A549 (cell line): ENCODE data around the gene NNT. TPM values are rescaled to one million over a fixed set of nuclear protein-coding genes. Genes with fewer than 3 reads are reported as not detected.
"Not testable (repeated sequence)": the region's sequence is repeated elsewhere in the genome, so short reads cannot be mapped to it uniquely, and the experiment has no call there.

Experiments
- ATAC-seq, 2 experiments: fragments of 200-7000 bp in 1 of 2; fragments of >200 bp in 1 of 2; cut with Nextera tagmentation in 1 of 2; cut with Tn5 transposase in 1 of 2; 3 replicates each; pipeline versions ENCODE4 v1.8.0 to v1.9.1; 2018 to 2020; ENCODE audit warnings: mild to moderate bottlenecking in 1 of 2, moderate library complexity in 1 of 2
- CTCF ChIA-PET: fragments of 300-600 bp; sonication (Branson Sonifier 250); formaldehyde crosslinking; extraction: SDS; loops from one replicate; lab custom pipeline; 2021; ENCODE audit warnings: antibody characterized with exemption, inconsistent platforms; lab: Yijun Ruan, JAX
- POLR2A ChIA-PET: fragments of 350-600 bp; formaldehyde crosslinking; extraction: SDS; loops from one replicate; lab custom pipeline; 2021; ENCODE audit warnings: antibody characterized with exemption, inconsistent platforms; lab: Yijun Ruan, JAX
- DNase-seq, 2 experiments: peaks; one replicate each; pipeline versions ENCODE4 v3.0.0 to v3.0.0-alpha.2; 2011 to 2016; ENCODE audit warnings: low read depth in 1 of 2, low spot score in 1 of 2
- FAIRE-seq: peaks from 2 replicates; lab custom pipeline; 2011; peaks lifted over from hg19 to GRCh38; lab: Jason Lieb, UNC
- H3K27ac ChIP-seq, 2 experiments: fragments of >200 bp; sonication (Bioruptor Twin); formaldehyde crosslinking; 3 replicates each; pipeline ENCODE4 v1.5.1; 2016 to 2017
- H3K4me1 ChIP-seq: fragments of >200 bp; sonication (Bioruptor Twin); formaldehyde crosslinking; 3 replicates; pipeline ENCODE4 v1.6.1; 2016
- H3K4me2 ChIP-seq: fragments of >200 bp; sonication (Bioruptor Twin); formaldehyde crosslinking; 3 replicates; pipeline ENCODE4 v1.6.1; 2016
- H3K4me3 ChIP-seq: fragments of >200 bp; sonication (Bioruptor Twin); formaldehyde crosslinking; 3 replicates; pipeline ENCODE4 v1.5.1; 2016
- H3K9me3 ChIP-seq: fragments of >200 bp; sonication (Bioruptor Twin); formaldehyde crosslinking; 3 replicates; pipeline ENCODE4 v1.6.1; 2016
- ATOH8 ChIP-seq: fragments of 250-450 bp; sonication (Bioruptor Pico); IDR thresholded peaks from 2 replicates; pipeline ENCODE4 v1.5.0; 2020; ENCODE audit warnings: low read depth, mild to moderate bottlenecking, moderate library complexity
- BHLHE40 ChIP-seq: IDR thresholded peaks from 2 replicates; pipeline ENCODE4 v1.6.1; 2012; ENCODE audit warnings: low read depth, low read length, inconsistent platforms
- CBX8 ChIP-seq: fragments of 200-600 bp; sonication (generic); IDR thresholded peaks from 2 replicates; pipeline ENCODE4 v1.6.1; 2016
- CEBPB ChIP-seq, 2 experiments: fragments of >200 bp in 1 of 2; sonication (Bioruptor Twin) in 1 of 2; formaldehyde crosslinking in 1 of 2; IDR thresholded peaks; 2 replicates each; pipeline ENCODE4 v1.6.1; 2012 to 2016
- E2F6 ChIP-seq: IDR thresholded peaks from 2 replicates; pipeline ENCODE4 v1.6.1; 2012; ENCODE audit warnings: low read depth, borderline replicate concordance
- ELK1 ChIP-seq: fragments of 150-350 bp; IDR thresholded peaks from 2 replicates; pipeline ENCODE4 v1.6.1; 2014; ENCODE audit warnings: low read depth, mild to moderate bottlenecking, low read length
- GATA3 ChIP-seq: IDR thresholded peaks from 2 replicates; pipeline ENCODE4 v1.6.1; 2012; ENCODE audit warnings: borderline replicate concordance
- HDAC2 ChIP-seq: fragments of 200-600 bp; sonication (generic); IDR thresholded peaks from 2 replicates; pipeline ENCODE4 v1.6.1; 2016
- HES2 ChIP-seq: fragments of >200 bp; sonication (Bioruptor Twin); formaldehyde crosslinking; IDR thresholded peaks from 2 replicates; pipeline ENCODE4 v1.6.1; 2016
- HEYL ChIP-seq: fragments of 250-450 bp; sonication (Bioruptor Pico); IDR thresholded peaks from 2 replicates; pipeline ENCODE4 v1.8.0; 2021; ENCODE audit warnings: mild to moderate bottlenecking, moderate library complexity
- HOXB13 ChIP-seq: fragments of 250-450 bp; sonication (Bioruptor Pico); IDR thresholded peaks from 2 replicates; pipeline ENCODE4 v1.5.0; 2020; ENCODE audit warnings: low read depth, mild to moderate bottlenecking, moderate library complexity
- HOXB5 ChIP-seq: fragments of 250-450 bp; sonication (Bioruptor Pico); IDR thresholded peaks from 2 replicates; pipeline ENCODE4 v1.5.0; 2020; ENCODE audit warnings: mild to moderate bottlenecking, moderate library complexity
- MAFK ChIP-seq: fragments of 450-650 bp; IDR thresholded peaks from 2 replicates; pipeline ENCODE4 v1.6.1; 2014; ENCODE audit not compliant: partially characterized antibody
- PBX3 ChIP-seq: IDR thresholded peaks from 2 replicates; pipeline ENCODE4 v1.6.1; 2012
- POLR2A ChIP-seq: IDR thresholded peaks from 2 replicates; pipeline ENCODE4 v1.6.1; 2012; ENCODE audit warnings: mild to moderate bottlenecking, low read length
- RAD21 ChIP-seq, 2 experiments: fragments of >200 bp in 1 of 2; sonication (Bioruptor Twin) in 1 of 2; formaldehyde crosslinking in 1 of 2; IDR thresholded peaks in 1 of 2; conservative IDR thresholded peaks in 1 of 2; 2 replicates in 1 of 2; 3 replicates in 1 of 2; pipeline ENCODE4 v1.6.1; 2012 to 2018; ENCODE audit warnings: inconsistent platforms in 1 of 2
- RCOR1 ChIP-seq: fragments of 150-350 bp; IDR thresholded peaks from 2 replicates; pipeline ENCODE4 v1.6.1; 2014; ENCODE audit warnings: antibody characterized with exemption, low read length, low read depth
- REST ChIP-seq: fragments of 200-600 bp; sonication (generic); IDR thresholded peaks from 2 replicates; pipeline ENCODE4 v1.6.1; 2016; ENCODE audit warnings: antibody characterized with exemption, mild to moderate bottlenecking, moderate library complexity
- RFX5 ChIP-seq: fragments of 450-650 bp; IDR thresholded peaks from 2 replicates; pipeline ENCODE4 v1.7.1; 2014; ENCODE audit warnings: antibody characterized with exemption, mild to moderate bottlenecking, moderate library complexity
- SREBF2 ChIP-seq: fragments of 450-650 bp; IDR thresholded peaks from 2 replicates; pipeline ENCODE4 v1.6.1; 2014; ENCODE audit warnings: mild to moderate bottlenecking, moderate library complexity
- ZFP36 ChIP-seq: fragments of 450-650 bp; IDR thresholded peaks from 2 replicates; pipeline ENCODE4 v1.6.1; 2014; ENCODE audit warnings: borderline replicate concordance; ENCODE audit not compliant: partially characterized antibody
- ZNF302 ChIP-seq: fragments of 250-450 bp; sonication (Bioruptor Pico); IDR thresholded peaks from 2 replicates; pipeline ENCODE4 v1.9.0; 2021; ENCODE audit warnings: inconsistent platforms, mild to moderate bottlenecking, moderate library complexity
- ZSCAN20 ChIP-seq: fragments of 250-450 bp; sonication (Bioruptor Pico); IDR thresholded peaks from 2 replicates; pipeline ENCODE4 v1.8.0; 2022; ENCODE audit warnings: mild to moderate bottlenecking, moderate library complexity
- WGBS: methylation state at CpG from one replicate; pipeline ENCODE4 v1.1.6; 2017; ENCODE audit errors: missing lambda C conversion rate; 5-methylcytosine and 5-hydroxymethylcytosine counted together
- polyA plus RNA-seq, 4 experiments: library from polyadenylated mRNA; depleted of rRNA in 3 of 4; stranded (reverse); fragments of >200 nt; fragmentation: RNase III in 1 of 4; extraction: RNeasy Plus Mini Kit Qiagen cat#74134 plus additional on column Dnase treatment in 1 of 4; gene quantifications; 2 replicates in 3 of 4; 3 replicates in 1 of 4; pipeline ENCODE4 v1.2.3, GENCODE V29; 2011 to 2017

NNT gene
- polyA plus RNA-seq, 2 of the 4 experiments (the other 2 are of a cell fraction), result 15.2 to 35.5 TPM

GRCh38 chr5:43711496-43711895 lies 108.5 kb downstream of the NNT start (continued):
- TF ChIP-seq RFX5 (no peak), POLR2A (no peak), RCOR1 (no peak), GATA3 (no peak), SREBF2 (no peak)

GRCh38 chr5:43712081-43712480 lies 109.1 kb downstream of the NNT start:
- H3K4me3 ChIP-seq, result no peak overlapping the region
- no peak for FAIRE-seq
- TF ChIP-seq E2F6, result no peak
- no peak for TF ChIP-seq GATA3
- no peak for TF ChIP-seq SREBF2
- TF ChIP-seq ATOH8 (CRISPR knock-in tag), result no peak
- TF ChIP-seq RAD21 (conservative IDR thresholded peaks at IDR 0.05 in 1 of 2, IDR thresholded peaks at IDR 0.05 in 1 of 2), result no peak
- no peak for TF ChIP-seq ELK1
- TF ChIP-seq HES2, result no peak
- TF ChIP-seq HOXB13 (CRISPR knock-in tag), result no peak
- no peak for TF ChIP-seq MAFK
- no peak for TF ChIP-seq ZNF302 (CRISPR knock-in tag)
- no peak for TF ChIP-seq PBX3
- no peak for TF ChIP-seq ZSCAN20
- TF ChIP-seq ZFP36, result no peak
- TF ChIP-seq CEBPB (IDR thresholded peaks at IDR 0.05), result no peak
- POLR2A ChIA-PET, result no interaction called here
- no peak overlapping the region for H3K27ac ChIP-seq
- CTCF ChIA-PET, result no interaction called here
- DNase-seq, result no peak
- no peaks in the 10 kb centered on the region for H3K9me3 ChIP-seq
- WGBS, result 95% methylated on average over 3 of the region's 3 CpGs
- peaks cover 5% of the 10 kb centered on the region; the same call in 2 of the 3 replicates for H3K4me1 ChIP-seq
- ATAC-seq, result no peak
- H3K4me2 ChIP-seq, result no peak overlapping the region

- 60% methylated on average over 3 of the region's 3 CpGs for WGBS
- POLR2A ChIA-PET, H3K27ac ChIP-seq, H3K4me2 ChIP-seq, FAIRE-seq, CTCF ChIA-PET, ATAC-seq, DNase-seq, H3K9me3 ChIP-seq, H3K4me3 ChIP-seq, H3K4me1 ChIP-seq: not testable (repeated sequence)
Measured at GRCh38 chr5:43719783-43720182, 116.8 kb downstream of the NNT start.

- ChIA-PET POLR2A (no interaction called here), CTCF (interaction anchor here (0.7 to 1.4 kb wide), 7 partner anchors 12 to 1045 kb away, joined by 3 read pairs; no protein-coding TSS in a partner anchor)
- H3K9me3 ChIP-seq, result no peaks in the 10 kb centered on the region
- no peak overlapping the region for H3K27ac ChIP-seq
- no peaks in the 10 kb centered on the region for H3K4me1 ChIP-seq
- no peak overlapping the region for H3K4me2 ChIP-seq
- no peak overlapping the region for H3K4me3 ChIP-seq
- no peak for FAIRE-seq
- DNase-seq, result no peak
- ATAC-seq, result no peak
- under 1% methylated on average over 3 of the region's 3 CpGs for WGBS
- TF ChIP-seq HDAC2, result no peak
- TF ChIP-seq REST, result no peak
- no peak for TF ChIP-seq HOXB5 (CRISPR knock-in tag)
- TF ChIP-seq ZSCAN20, result no peak
- no peak for TF ChIP-seq CBX8
- TF ChIP-seq BHLHE40, result no peak
- TF ChIP-seq RCOR1, result no peak
- TF ChIP-seq ZNF302 (CRISPR knock-in tag), result no peak
- TF ChIP-seq HES2, result no peak
- no peak for TF ChIP-seq HEYL (CRISPR knock-in tag)
Measured at GRCh38 chr5:43728581-43728980, 125.6 kb downstream of the NNT start.
